HG03342 (cell line): ENCODE data around the gene GATAD2B.
A peak's percentile ranks its signal among the peaks of the same experiment; 100 is the strongest.
"Not testable (repeated sequence)": the region's sequence is repeated elsewhere in the genome, so short reads cannot be mapped to it uniquely, and the experiment has no call there.

Experiments
- ATAC-seq: cut with Tn5 transposase; IDR thresholded peaks from one replicate; pipeline ENCODE4 v1.9.1; 2021; ENCODE audit warnings: mild to moderate bottlenecking, moderate library complexity; ENCODE audit not compliant: unreplicated experiment

GATAD2B gene

DNA sequence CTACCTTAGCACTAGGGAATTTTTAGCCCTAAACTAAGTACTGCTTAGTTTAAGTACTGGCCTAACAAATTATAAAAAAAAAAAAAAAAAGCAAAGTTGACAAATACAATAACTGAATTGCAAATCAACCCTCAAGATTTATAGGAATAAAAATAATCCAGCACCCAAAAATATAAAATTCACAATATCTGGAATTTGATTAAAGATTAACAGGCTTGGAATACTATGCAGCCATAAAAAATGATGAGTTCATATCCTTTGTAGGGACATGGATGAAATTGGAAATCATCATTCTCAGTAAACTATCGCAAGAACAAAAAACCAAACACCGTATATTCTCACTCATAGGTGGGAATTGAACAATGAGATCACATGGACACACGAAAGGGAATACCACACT, 78.4 kb downstream of the GATAD2B start:
- ATAC-seq, result not testable (repeated sequence)

DNA sequence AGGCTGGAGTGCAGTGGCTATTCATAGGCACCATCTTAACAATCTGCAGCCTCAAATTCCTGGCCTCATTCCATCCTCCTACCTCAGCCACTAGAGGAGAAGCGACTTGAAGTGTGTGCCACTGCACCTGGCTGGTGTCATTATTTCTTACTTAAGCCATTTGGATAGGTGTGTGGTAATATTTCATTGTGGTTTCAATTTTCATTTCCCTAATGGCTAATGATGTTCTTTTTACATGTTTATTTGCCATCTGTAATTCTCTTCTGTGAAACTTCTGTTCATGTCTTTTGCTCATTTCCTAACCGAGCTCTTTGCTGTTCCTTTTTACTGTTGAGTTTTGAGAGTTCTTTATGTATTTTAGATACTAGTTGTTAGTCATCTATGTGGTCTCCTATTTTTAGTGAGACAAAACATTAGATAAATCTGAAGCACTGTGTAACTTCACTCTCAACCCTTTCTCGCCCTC, 80.7 kb downstream of the GATAD2B start:
- ATAC-seq, result no peak

DNA sequence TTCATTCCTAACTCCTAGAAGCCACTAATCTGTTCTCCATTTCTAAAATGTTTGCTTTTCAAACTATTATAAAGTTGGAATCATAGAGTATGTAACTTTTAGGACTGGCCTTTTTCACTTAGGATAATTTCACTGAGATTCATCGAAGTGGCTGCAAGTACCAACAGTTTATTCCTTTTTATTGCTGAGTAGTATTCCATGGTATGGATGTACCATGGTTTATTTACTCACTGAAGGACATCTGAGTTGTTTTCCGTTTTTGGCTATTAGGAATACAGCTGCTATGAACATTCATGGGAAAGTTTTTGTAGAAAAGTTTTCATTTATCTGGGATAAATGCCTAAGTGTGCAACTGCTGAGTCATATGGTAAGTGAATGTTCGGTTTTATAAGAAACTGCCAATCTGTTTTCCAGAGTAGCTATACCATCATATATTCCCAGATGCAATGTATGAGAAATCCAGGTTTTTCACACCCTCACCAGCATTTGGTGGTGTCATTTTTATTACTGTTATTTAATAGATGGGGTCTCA, 81.2 kb downstream of the GATAD2B start:
- no peak for ATAC-seq

DNA sequence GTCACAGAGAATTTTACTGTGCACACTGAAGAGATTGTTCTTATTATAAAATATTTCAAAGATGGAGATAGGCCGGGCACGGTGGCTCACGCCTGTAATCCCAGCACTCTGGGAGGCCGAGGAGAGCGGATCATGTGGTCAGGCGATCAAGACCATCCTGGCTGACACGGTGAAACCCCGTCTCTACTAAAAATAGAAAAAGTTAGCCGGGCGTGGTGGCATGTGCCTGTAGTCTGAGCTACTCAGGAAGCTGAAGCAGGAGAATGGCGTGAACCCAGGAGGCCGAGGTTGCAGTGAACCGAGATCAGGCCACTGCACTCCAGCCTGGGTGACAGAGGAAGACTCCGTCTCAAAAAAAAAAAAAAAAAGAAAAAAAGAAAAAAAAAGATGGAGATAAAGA, 82.0 kb downstream of the GATAD2B start:
- not testable (repeated sequence) for ATAC-seq

DNA sequence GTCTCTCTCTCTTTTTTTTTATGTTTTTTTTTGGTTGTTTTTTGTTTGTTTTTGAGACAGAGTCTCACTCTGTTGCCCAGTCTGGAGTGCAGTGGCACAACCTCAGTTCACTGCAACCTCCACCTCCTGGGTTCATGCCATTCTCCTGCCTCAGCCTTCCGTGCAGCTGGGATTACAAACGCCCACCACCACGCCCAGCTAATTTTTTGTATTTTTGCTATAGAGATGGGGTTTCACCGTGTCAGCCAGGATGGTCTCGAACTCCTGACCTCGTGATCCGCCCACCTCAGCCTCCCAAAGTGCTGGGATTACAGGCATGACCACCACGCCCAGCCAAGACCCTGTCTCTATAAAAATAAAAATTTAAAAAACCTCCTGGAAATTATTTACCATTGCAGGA, 88.8 kb downstream of the GATAD2B start:
- not testable (repeated sequence) for ATAC-seq

DNA sequence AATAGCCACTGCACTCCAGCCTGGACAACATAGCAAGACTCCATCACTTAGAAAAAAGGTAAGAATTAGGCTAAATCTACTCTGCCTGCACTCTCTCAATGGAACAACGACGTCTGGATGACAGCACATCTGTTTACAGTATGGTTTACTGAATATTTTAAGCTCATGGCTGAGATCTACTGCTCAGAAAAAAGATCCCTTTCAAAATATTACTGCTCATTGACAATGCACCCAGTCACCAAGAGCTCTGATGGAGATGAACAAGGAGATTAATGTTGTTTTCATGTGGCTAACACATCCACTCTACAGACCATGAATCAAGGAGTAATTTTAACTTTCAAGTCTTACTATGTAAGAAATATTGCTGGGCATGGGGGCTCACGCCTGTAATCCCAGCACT, 89.6 kb downstream of the GATAD2B start:
- ATAC-seq, result no peak

DNA sequence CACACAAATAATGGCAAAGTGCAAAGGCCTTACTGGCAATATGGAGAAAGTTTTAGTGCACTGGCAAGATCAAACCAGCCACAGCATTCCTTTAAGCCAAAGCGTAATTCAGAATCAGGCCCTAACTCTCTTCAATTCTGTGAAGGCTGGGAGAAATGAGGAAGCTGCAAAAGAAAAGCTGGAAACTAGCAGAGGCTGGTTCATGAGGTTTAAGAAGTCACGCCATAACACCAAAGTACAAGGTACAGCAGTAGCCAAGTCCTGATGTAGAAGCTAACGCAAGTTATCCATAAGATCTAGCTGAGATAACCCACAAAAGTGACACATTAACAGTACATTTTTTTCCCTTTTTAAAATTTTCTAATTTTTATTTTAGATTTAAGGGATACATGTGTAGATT, 90.5 kb downstream of the GATAD2B start:
- no peak for ATAC-seq

DNA sequence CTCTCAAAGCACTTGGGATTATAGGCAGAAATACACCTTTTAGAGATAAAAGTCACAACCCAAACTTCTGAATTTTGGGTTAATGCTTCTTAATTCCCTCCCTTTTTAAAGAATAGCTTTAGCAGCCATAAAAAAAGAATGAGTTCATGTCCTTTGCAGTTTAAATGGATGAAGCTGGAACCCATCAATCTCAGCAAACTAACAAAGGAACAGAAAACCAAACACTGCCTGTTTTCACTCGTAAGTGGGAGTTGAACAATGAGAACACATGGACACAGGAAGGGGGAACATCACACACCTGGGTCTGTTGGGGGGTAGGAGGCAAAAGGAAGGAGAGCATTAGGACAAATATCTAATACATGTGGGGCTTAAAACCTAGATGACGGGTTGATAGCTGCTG, 91.7 kb downstream of the GATAD2B start:
- ATAC-seq, result no peak

DNA sequence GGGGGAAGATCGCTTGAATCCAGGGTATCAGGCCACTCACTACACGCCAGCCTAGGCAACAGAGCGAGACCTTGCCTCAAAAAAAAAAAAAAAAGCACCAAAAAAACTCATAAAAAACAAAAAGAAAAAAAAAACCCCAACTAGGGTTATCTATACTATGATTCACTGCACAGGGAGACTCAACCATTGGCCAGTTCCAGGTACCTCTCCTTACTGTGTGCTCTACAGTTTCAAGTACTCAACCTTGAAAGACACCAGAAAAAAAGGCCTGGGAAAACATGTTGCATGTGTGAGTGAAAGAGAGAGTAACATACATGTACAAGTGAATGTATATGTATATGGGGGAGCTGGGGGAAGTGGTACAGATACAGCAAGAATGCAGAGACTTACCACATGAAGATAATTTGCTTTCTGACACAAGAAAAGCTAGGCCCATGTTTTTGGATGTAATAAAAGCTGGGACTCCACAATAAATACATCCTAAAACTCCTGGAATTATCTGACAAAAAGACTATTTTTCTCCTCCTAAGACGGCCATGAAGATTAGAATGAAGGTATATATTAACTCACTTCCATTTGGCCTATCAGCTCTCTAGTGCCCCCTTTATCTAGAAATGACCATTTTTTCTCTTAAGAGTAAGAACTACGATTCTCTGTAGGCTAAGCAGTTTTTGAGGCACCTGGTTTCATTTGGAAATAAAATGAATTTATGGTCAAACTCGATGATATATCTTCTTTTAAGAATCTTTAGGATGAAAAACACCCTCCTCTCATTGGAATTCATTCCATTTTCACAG, 95.4 kb downstream of the GATAD2B start:
- no peak for ATAC-seq

DNA sequence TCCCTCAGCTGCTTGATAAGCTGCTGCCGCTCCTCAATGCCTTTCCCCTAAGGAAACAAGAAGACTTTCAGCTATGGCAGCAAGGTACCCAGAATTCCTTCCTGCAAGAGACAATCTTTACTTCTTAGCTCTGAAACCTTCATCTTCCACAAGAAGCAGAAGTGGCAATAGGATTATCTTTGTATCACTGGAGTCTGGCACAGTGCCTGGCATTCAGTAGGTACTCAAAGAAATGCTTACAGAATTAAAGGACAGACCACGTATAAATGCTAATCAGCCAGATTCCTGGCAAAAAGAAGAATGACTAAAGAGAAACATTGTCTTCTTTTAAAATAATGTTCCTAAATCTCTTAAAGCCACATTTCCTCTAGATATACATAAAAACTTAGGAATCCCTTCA, 103.9 kb downstream of the GATAD2B start:
- no peak for ATAC-seq

DNA sequence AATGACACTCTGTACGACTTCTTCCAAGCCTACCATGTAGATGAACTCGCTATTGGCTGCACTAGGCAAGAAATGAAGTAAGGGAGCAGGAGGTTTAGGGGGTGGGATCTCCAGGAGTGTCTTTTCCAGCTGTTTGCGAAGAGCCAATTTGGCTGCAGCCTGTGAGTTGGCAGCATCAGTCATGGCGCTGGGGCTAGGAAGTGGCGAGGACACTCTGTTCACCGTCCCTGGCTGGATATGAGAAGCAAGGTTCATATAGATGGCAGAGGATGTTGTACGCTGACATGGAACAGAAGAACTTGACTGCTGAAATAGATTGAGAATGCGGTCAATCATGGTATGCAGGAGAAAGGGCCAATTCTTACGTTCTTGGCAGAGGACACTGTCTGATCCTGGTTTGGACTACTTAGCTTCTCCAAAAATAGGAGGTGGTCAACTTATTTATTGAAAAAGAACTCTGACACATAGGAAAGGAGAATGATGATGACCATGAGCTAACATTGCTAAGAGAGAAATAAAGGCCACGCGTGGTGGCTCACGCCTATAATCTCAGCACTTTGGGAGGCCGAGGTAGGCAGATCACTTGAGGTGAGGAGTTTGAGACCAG, 106.4 kb downstream of the GATAD2B start:
- ATAC-seq, result no peak

DNA sequence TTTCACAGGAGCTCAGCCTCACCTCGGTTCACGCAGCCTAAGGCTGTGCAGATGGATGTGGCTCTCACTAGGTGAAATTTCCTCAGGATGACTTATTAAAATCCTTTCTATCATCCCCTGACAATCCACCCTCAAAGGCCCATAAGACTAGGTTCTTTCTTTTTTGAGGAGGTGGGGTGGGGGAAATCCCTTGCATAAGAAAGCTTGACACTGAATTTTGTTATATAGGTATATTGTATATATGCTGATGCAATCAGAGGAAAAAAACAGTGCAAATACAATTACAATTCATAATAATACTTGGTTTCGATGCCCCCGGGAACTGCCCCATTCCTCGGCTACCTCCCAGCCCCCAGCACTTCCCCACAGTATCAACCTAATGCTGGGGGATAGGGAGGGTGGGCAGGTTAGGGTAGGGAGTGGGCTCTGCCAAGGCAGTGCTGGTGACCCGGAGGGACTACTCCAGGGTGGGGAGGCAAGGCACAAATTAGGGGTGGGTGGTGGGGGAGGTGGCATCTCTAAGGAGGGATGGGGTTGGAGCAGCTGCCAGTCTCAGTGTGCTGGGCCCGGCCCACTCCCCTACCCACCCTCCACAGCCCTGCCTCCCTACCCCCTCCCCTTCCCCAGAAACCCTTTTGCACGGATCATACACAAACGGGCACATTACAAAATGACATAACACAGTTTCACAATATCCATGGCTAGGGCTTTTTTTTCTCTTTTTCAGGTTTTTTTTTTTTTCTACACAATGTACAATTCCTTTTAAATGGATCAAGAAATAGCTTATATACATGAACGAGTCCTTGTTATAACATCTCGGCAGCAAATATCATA, 116.7 kb downstream of the GATAD2B start:
- peak; percentile 19 for ATAC-seq

DNA sequence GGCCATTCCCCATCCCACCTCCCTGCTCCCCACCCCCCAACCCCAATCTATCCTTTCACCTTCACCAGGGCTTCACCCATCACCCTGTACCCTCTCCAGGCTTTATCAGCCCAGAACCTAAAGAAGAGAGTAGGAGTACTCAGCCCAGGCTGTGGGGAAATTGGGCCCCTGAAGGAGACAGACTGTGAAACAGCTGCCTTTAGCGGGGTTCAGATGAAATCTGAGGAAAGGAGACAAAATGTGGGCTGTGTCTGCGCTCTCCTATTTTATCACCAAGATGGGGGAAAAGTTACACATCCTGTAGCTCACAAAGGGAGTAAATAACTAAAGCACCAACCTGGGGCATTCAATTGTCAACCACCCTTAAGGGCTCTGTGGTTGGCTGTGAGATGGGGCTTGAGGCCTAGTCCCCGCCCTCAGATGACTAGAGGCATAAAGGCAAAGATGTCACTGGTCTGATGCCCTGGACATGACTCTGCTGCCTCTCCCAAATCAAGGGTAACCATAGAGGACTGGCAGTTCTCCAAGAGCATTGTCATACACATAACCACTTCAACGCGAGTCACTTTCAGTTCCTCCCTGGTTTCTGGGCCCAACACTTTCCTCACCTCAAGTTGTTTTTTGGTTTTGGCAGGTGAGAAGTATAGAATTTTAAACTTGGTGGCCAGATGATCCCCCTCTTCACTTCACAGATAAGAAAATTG, 117.6 kb downstream of the GATAD2B start:
- ATAC-seq, result peak; percentile 87

DNA sequence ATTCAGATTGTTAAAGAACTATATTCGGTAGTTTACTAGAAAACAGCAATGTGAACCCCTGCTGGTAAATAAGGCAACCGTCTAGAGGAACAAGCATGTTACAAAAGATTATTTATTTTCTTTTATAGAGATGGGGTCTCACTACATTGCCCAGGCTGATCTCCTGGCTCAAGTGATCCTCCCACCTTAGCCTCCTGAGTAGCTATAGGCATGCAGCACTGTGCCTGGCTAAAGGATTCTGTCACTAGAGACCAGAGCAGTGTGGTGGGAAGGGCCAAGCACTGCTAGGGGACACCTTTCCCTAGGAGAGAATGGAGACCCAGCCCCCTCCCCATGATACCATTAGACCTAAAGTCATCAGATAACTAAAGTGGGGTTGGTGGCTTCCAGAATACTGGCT, 118.7 kb downstream of the GATAD2B start:
- ATAC-seq, result no peak

DNA sequence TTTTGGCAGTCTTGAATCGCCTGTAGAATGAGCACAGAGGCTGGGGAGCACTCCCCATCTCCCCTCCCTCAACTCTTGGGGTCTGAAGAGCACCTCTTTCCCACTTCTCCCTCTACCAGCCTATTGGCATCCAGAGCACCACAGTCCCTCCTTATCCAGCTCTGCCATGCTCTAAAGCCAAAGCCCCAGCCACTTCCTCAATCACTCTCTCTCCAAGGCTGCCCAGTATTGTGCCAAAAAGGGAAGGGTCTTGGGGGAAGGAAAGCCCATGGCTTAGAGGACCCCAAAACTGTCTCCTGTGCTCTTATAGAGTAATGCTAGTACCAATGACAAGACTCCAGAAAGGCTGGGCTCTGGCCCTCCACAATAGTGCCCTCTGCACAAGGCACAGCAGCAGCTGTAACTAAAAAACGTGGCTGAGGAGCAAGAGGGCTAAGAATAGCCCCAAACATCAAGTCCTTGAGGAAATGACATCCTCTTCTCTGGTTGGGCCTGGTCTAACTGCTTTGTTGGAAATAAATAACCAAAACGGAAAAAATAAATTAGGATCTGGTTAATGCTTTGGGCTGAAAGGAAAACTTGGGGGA, 119.2 kb downstream of the GATAD2B start:
- no peak for ATAC-seq

DNA sequence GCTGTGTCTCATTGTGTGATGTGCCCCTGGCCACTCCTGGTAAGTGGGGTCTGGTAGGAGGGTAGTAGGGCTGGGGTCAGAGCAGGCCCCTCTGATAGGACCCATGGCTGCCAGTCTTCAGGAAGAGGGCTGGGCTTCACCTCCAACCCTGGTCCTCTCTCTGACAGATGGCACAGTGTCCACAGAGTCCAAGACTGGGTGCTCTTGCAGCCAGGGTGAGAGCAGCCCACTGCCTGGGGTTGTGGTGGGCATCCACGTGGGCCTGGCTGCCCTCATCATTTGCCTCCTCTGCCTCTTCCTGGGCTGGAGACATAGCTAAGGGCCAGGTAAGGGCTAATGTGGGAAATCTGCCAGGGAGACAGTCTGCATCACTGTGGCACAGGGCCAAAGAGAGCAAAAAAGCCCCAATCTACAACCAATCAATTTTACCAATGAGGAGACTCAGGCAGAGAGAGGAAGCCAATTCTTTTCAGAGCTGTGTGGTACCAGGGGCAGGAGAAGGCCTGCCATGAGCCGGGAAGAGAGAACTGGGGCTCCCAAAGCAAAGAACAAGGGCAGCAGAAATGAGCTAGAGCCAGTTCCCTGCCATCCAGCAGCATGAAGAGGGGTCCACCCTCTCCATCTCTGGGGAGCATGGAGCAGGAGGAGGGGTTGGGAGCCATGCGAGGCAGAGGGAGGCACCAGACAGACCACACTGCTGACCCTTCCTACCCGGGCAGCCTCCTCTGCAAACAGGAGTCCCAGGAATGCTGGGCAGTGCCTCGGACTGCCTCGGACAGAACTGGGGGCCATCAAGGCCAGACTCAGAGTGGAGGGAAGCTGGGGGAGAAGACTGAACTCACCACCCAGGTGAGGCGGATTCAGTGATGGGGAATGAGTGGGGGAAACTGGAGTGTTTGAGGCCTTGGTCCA, 120.7 kb downstream of the GATAD2B start:
- ATAC-seq, result no peak

DNA sequence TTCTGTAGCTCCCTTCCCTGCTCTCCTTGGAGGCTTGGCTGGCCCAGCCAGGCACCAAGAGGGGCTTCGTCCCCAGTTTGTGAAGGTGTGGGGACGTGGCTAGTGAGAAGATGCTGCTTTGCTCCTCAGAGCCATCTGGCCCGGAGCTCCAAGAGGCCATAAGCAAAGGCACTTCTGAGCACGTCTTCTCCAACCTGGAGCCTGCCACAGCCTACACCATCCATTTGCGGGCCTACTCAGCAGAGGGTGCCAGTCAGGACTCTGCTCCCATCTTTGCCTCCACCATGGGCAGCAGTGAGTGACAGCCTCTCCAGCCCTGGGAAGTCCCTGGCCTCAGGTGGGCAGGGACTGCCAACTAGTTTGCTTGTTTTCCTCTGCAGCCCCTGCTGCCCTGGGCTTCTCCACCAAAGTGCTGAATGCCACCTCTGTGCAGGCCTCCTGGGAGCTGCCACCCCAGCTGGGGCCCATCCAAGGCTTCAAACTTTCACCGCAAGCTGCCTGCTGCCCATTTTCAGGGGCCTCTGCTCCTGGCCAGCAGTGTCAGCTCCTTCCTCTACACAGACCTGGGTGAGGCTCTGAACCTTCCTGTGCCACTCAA, 121.6 kb downstream of the GATAD2B start:
- ATAC-seq, result no peak

DNA sequence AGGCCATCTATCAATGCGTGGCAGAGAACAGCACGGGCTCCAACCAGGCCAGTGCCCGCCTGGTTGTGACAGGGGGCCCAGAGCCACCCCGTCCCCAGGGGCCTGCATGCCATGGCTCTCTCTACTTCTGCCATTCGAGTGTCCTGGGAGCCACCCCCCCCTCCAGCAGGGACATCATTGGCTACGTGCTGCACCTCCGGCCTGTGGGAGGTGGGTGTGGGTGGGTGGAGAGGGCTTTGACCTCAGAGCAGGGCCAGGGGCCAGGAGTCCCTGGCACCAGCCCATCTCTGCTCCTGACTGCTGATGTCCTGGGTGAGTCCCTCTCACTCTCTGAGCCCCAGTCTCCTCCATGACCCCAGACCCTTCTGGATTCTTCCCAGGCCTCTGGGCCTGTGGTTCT, 122.3 kb downstream of the GATAD2B start:
- no peak for ATAC-seq
